Motor neuron (in vitro differentiated cells): ENCODE results near the gene CROCC2. TPM values are rescaled to one million over a fixed set of nuclear protein-coding genes. Genes with fewer than 3 reads are reported as not detected.

ENCODE experiments used
- ATAC-seq, 8 experiments: fragments of 200-7000 bp; cut with Tn5 transposase; replicated peaks in 6 of 8; 2 replicates each; pipeline ENCODE4 v1.8.0; 2021; ENCODE audit warnings: mild to moderate bottlenecking in 8 of 8, moderate library complexity in 8 of 8
- H3K27ac ChIP-seq, 2 donors: fragments of 250-450 bp; sonication (Bioruptor Pico); 2 replicates each; pipeline ENCODE4 v1.9.0; 2021; ENCODE audit warnings: antibody characterized with exemption in 2 of 2, mild to moderate bottlenecking in 2 of 2, moderate library complexity in 1 of 2
- H3K4me1 ChIP-seq, 2 donors: fragments of 250-450 bp; sonication (Bioruptor Pico); replicated peaks in 1 of 2; 2 replicates each; pipeline ENCODE4 v1.6.1; 2021; ENCODE audit warnings: antibody characterized with exemption in 2 of 2, mild to moderate bottlenecking in 2 of 2, moderate library complexity in 1 of 2
- H3K4me3 ChIP-seq, 5 donors: fragments of 250-450 bp; sonication (Bioruptor Pico); 2 replicates each; pipeline ENCODE4 v1.9.0; 2021; ENCODE audit warnings: antibody characterized with exemption in 5 of 5, mild to moderate bottlenecking in 5 of 5, moderate library complexity in 4 of 5
- WGBS, 10 experiments: fragments of 450-650 bp; shearing (Covaris generic); methylation state at CpG; one replicate each; pipeline ENCODE4 v1.0.0; 2022; 5-methylcytosine and 5-hydroxymethylcytosine counted together
- in situ Hi-C, 9 experiments: fragments of 400-800 bp; cut with MboI; loops; one replicate each; pipeline ENCODE4 v1.15.0; 2021; ENCODE audit warnings: low sequenced_read_pairs in 9 of 9, low pct_unique_long_range_greater_than_20kb in 2 of 9; ENCODE audit not compliant: unreplicated experiment in 9 of 9
- total RNA-seq, 8 experiments: library from RNA; unstranded; fragments of 300-600 nt; gene quantifications; 2 replicates each; pipeline versions ENCODE4 v1.2.3 to v1.2.4, GENCODE V29; 2022

CROCC2 gene
- total RNA-seq, 8 experiments from 2014 or later: 0.29 to 3.4 (median 0.64) TPM; not detected in 2

DNA sequence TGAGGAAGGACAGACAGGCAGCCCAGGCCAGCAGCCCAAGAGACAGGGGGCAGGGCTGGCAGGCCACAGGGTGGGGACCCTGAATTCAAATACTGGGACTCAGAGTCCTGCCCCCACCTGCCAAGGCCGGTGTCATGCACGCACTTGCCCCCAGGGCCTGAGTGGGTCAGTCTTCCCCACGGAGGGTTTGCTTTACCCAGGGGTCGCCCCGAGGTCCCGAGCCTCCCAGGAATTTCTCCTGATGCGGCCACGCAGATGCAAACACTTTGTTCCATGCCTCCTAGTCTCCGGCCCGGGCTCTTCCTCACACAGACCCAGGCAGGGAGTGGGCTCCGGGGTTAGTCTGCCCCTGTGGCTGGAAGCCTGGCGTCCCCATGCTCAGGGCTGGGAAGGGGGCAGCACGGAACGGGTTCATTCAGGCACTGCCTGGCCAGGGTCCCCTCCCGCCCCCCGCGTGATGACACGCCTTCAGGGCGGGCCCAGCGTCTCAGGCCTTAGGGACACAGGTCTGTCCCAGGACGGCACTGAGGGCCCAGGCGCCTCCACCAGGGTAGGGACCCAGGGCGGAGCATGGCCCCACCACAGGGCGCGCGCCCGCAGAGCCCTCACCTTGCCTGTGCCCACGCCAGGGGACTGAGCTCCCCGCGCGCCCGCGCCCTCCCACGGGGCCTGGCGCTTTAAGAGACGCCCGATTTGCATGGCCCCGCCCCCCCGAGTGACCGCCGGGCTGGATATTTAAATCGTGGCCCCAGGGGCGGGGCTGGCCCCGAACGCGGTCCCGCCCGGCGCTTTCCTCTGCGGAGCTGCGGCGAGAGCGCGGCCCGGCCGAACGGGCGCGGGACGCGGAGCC, 91.9 kb downstream of the CROCC2 start, which contains the start of gene SNED1:
Gene SNED1 (plus strand): TSS at position 763 of the 850 bp plus-strand sequence. CDS start 220 bp downstream, outside the sequence.
- Histone ChIP-seq H3K4me3 (peak within 1 kb of the TSS; percentile 37 to 40 (median 38)), H3K27ac (no peak within 1 kb of the TSS), H3K4me1 (peaks cover 0 to 12% of the 10 kb centered on the region in 2 donors)
- peak; percentile 76 to 93 (median 89) for ATAC-seq
- in situ Hi-C loops: no loop called here
- 8% methylated on average over 15 of the region's 61 CpGs; no CpG with 5 or more reads in 9 of the 10 experiments for whole genome bisulfite sequencing, 10 experiments

DNA sequence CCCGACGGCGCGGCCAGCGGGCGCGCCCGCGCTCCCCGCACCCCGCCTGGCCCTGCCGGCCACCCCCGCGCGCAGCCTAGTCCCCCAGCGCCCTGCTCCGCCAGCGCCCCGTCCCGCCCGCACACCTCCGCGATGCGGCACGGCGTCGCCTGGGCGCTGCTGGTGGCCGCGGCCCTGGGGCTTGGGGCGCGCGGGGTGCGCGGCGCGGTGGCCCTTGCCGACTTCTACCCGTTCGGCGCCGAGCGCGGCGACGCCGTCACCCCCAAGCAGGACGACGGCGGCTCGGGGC, 92.5 kb downstream of the CROCC2 start:
- no CpG with 5 or more reads among the region's 51 CpGs for WGBS, 10 experiments
- Histone ChIP-seq H3K27ac (no peak overlapping the region), H3K4me3 (peak overlapping the region; percentile 37 to 40 (median 38)), H3K4me1 (peaks cover 0 to 12% of the 10 kb centered on the region in 2 donors)
- in situ Hi-C loops: no loop called here
- ATAC-seq: peak in 6 of 8 experiments; percentile 13 to 57 (median 48)

DNA sequence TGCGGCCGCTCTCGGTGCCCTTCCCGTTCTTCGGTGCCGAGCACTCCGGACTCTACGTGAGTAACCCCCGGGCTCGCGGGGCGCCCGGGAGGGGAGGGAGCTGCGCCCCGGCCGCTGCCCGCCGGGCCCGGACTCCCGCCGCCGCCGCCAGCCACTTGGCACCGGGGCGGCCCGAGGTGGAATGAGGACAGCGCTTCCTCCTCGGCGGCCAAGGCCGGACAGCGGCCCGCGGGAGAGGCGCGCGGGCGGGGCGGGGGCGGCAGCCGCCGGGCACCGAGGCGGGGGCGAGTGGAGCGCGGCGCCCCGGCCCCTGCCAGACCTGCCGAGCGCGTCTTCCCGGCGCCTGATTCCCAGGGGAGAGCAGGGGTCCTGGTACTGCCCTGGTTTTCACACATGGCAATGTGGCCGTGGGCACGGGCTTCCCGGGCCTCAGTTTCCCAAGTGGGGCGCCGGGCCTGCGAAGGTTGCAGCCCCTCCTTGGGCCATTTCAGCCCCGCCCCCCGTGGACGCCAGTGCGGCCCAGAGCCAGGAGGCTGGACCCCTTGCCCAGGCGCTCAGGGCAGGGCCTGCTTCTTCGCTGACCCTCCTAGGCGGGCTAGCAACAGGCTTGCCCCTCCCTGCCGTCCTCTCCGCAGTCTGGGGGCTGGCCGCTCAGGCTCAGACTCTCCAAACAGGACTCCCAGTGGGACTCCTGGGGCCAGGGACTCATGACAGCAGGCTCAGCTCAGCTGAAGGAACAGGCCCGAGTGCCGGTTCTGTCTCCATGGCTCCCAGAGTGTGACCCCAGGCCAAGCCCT, 93.1 kb downstream of the CROCC2 start:
- in situ Hi-C loops: no loop called here
- Histone ChIP-seq H3K4me1 (peaks cover 0 to 12% of the 10 kb centered on the region in 2 donors), H3K27ac (no peak overlapping the region), H3K4me3 (peak overlapping the region; percentile 37 to 40 (median 38))
- WGBS, 10 experiments: 17 to 100% (median 20%) methylated on average over 1 to 3 of the region's 71 CpGs; no CpG with 5 or more reads in 7 of the 10 experiments
- ATAC-seq: peak in 5 of 8 experiments; percentile 0 to 11 (median 4)

DNA sequence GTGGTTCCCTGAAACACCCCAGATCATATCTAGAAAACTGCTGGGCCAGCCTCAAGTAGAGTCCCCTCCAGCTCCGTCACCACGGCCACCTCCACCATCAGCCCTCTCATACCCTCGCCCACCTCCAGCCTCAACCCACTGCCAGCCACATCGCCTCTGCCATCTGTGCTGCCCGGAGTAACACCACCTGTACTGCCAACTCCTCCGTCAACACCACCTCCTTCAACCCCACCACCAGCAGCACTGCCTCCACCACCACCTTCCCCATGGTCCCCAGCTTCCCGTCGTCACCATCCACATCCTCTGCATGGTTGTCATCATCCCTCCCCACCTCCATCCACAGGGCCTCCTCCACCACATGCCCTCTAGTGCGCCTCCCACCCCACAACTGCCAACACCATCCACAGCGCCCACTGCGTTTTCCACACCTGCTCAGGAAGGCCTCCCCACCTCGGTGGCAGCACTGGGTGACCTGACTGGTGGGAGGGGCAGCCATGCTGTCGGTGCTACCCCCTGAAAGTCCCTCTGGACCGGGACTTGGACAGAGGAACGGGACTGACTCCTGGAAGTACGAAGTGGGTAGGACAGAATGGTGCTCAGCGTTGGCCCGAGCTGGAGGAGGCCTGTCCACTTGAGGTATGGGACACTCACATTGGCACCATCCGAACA, 93.9 kb downstream of the CROCC2 start:
- H3K4me3 ChIP-seq: no peak overlapping the region
- no peak overlapping the region for H3K27ac ChIP-seq
- WGBS, 10 experiments: 67 to 100% (median 88%) methylated on average over 1 to 4 of the region's 19 CpGs; no CpG with 5 or more reads in 5 of the 10 experiments
- no peak for ATAC-seq
- peaks cover 0 to 12% of the 10 kb centered on the region in 2 donors for H3K4me1 ChIP-seq
- in situ Hi-C loops: no loop called here

DNA sequence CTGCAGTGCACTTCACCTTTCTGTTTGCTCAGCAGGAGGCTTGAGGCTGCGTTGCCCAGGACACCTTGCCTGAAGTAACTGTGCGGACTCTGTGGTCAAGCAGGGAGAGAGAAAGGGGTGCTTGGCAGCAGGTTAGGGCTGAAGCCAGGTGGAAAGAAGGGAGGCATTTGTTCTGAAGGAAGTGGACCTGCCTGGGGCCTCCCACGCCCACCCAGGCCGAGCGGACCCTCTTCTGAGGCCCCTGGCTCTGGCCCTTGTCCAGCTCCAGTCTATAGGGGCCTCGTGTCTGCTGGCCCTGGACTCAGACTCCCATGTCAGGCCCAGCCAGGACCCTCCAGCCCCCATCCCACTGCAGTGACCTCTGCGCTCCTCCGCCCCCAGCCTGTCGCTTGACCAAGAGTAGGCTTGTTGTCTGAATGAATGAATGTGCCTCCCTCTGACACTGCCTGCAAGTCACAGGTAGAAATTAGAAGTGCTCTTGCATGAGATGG, 94.7 kb downstream of the CROCC2 start:
- in situ Hi-C loops: no loop called here
- Histone ChIP-seq H3K4me3 (no peak overlapping the region), H3K4me1 (peaks cover 0 to 12% of the 10 kb centered on the region in 2 donors), H3K27ac (no peak overlapping the region)
- no peak for ATAC-seq
- 60 to 100% (median 95%) methylated on average over 1 to 7 of the region's 9 CpGs; no CpG with 5 or more reads in 4 of the 10 experiments for WGBS, 10 experiments

DNA sequence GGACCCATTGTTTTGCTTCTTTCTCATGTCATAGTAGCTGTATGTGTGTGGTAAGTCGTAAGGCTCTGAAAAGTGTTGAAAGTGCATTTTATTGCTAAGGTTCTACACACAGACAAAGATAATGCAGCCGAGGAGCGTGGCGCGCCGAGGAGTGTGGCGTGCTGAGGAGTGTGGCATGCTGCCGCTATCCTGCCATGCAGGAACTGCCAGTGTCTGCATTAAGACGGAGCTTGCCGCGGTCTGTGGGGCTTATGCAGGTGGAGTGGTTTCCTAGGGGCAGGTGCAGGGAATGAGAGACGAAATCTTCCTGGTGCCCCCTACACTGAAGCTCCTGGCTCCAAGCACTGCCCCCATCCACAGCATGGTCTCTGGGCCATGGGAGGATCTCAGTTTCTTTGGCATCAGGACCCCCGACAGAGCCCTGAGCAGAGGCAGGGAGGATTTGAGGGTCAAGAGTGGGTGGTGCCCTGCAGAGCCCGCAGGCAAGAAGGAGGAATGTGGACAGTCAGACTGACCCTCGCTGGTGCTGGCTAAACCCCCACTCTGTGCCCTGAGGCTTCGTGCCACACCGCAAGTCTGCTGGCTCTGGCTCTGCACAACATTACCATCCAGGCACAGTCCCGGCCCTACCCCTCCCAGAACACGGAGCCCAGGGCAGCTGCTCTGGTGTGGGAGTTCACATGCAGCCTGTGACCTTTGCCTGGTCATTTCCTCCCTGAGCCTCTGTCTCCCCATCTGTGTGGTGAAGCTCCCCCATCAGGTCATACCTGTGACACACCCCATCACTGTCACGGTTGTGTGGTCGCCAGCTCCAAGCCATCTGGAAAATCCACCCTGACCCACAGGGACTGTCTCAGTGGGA, 95.5 kb downstream of the CROCC2 start:
- Histone ChIP-seq H3K27ac (no peak overlapping the region), H3K4me3 (no peak overlapping the region), H3K4me1 (peaks cover 0 to 12% of the 10 kb centered on the region in 2 donors)
- no peak for ATAC-seq
- in situ Hi-C loops: no loop called here
- 58 to 96% (median 83%) methylated on average over 3 to 8 of the region's 21 CpGs; no CpG with 5 or more reads in 4 of the 10 experiments for WGBS, 10 experiments

DNA sequence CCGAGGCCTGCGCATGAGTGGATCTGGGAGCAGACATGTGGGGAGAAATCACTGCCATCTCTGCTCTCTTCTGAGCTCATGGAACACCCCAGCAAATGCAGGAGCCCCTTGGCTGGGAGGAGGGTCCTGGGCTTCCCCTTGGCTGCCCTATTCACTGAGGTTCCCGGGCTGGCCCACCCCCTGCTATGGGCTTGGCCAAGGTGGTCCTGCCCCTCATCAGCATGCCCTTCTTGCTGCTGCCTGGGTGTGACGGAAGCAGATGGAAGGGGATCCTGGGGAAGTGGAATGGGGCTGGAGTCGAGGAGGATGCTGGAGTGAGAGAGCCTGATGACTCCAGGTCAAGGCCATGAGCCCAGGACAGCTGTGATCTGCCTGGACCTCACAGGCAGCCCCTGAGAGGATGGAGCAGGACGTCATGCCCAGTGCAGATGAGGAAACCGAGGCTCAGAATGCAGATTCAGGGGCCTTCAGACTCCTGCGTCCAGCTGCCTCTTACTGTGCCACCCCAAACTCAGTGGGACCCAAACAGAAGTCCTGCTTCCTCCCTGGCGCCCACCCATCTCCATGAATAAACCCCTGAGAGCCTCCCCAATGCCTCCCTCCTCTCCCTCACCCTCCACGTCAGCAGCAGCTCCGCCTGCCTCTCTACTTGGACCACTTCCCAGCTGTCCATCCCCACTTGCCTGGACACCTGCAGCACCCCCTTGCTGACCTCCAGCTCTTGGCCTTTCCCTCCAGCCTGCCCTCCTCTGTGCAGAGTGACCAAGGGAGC, 96.3 kb downstream of the CROCC2 start:
- in situ Hi-C loops: no loop called here
- 57 to 100% (median 85%) methylated on average over 2 to 6 of the region's 11 CpGs; no CpG with 5 or more reads in 6 of the 10 experiments for WGBS, 10 experiments
- no peak overlapping the region for H3K4me3 ChIP-seq
- H3K27ac ChIP-seq: no peak overlapping the region
- H3K4me1 ChIP-seq: peaks cover 0 to 4% of the 10 kb centered on the region in 2 donors
- ATAC-seq: no peak

DNA sequence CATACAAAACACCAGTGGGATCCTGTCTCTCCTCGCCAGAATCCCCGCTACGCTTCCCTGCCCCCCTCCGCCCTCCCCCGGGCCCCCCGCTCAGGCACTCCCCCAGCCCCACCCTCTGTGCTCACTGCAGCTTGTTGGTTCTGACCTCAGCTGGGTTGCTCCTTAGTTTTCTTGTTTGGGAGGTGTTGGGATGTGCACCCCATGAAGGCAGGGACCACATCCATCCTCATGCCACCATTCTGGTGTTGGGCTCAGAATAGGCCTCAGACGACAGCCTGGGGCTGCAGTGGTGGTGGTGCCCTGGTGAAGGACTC, 96.9 kb downstream of the CROCC2 start:
- 100% methylated on average over 3 of the region's 7 CpGs; no CpG with 5 or more reads in 9 of the 10 experiments for WGBS, 10 experiments
- Histone ChIP-seq H3K4me3 (no peak overlapping the region), H3K27ac (no peak overlapping the region), H3K4me1 (peaks cover 0 to 2% of the 10 kb centered on the region in 2 donors)
- in situ Hi-C loops: no loop called here
- ATAC-seq: no peak

DNA sequence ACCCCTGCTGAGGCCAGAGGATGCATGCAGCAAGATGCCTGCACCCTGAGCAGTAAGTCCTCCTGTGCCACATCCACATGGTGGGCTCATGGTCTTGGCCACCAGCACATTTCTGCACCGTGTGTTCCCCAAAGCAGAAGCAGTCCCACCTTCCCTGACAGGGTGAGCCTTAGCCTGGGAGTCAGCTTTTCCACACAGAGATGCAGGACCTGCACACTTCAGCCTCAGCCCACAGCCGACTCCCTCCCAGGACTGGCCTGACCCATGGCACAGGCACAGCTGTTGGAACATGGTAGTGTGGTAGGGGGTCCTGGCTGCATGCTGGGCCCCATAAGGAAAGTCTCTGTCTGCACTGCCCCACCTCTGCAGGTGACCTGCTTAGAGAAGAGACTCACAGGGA, 97.2 kb downstream of the CROCC2 start:
- Histone ChIP-seq H3K27ac (no peak overlapping the region), H3K4me3 (no peak overlapping the region), H3K4me1 (no peaks in the 10 kb centered on the region)
- 100% methylated on average over 1 of the region's 2 CpGs; no CpG with 5 or more reads in 9 of the 10 experiments for WGBS, 10 experiments
- in situ Hi-C loops: no loop called here
- ATAC-seq: no peak

DNA sequence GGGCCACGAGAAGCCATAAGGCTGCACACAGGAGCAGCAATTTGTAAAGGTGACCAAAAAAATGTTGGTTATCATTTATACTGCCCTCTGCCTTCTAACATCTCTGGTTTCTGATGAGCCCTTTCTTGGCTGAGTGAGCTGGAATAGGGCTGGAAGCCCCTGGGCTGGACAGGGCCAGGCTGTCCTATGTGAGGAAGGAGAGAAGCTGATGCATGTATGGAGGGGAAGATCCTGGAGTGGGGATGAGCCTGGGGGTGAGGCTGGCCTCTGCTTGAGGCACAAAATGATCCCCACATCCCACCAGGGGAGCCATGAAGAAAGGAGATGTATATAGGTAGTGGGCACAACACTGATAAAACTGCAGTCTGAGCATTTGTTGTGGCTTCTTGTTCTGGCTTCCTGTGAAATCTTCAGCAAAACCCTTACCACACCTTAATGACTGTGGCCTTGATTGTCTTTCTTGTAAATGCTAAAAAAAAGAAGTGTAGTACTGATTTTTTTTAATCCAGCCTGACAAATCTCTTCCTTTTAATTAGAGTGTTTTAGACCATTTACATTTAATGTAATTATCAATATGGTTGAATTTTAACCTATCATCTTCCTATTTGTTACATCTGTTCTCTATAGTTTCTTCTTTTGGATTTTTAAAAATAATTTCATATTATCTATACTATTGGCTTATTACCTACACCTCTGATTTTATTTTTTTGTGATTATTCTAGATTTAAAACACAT, 97.9 kb downstream of the CROCC2 start:
- 60% methylated on average over 1 of the region's 1 CpG; no CpG with 5 or more reads in 9 of the 10 experiments for WGBS, 10 experiments
- no peak overlapping the region for H3K4me3 ChIP-seq
- in situ Hi-C loops: no loop called here
- H3K4me1 ChIP-seq: no peaks in the 10 kb centered on the region
- ATAC-seq: no peak
- H3K27ac ChIP-seq: no peak overlapping the region

DNA sequence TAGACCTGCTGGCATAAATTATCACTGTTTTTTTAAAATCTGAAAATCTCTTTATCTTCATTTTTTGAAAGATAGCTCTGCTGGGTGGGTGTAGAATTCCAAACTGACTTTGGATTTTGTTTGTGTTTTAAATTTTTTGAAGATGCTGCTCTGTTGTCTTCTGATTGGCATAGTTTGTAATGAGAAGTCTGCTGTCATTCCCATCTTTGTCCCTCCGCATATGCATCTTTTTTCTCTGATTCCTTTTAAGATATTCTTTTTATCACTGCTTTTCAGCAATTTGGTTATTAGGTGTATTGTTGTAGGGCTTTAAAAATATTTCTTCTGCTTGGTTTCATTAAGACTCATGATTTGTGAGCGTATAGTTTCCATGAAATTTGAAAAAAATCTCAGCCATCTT, 99.4 kb downstream of the CROCC2 start:
- Histone ChIP-seq H3K4me1 (peaks cover 0 to 9% of the 10 kb centered on the region in 2 donors), H3K27ac (no peak overlapping the region), H3K4me3 (no peak overlapping the region)
- WGBS, 10 experiments: 83 to 100% (median 94%) methylated on average over 1 to 2 of the region's 2 CpGs
- ATAC-seq: no peak
- in situ Hi-C loops: no loop called here
